HG03521 (cell line): Measurements from ENCODE around the gene RANBP10.

Experiments
- ATAC-seq: cut with Tn5 transposase; IDR thresholded peaks from one replicate; pipeline ENCODE4 v1.9.1; 2021; ENCODE audit warnings: mild to moderate bottlenecking, moderate library complexity; ENCODE audit not compliant: unreplicated experiment

The RANBP10 gene

DNA sequence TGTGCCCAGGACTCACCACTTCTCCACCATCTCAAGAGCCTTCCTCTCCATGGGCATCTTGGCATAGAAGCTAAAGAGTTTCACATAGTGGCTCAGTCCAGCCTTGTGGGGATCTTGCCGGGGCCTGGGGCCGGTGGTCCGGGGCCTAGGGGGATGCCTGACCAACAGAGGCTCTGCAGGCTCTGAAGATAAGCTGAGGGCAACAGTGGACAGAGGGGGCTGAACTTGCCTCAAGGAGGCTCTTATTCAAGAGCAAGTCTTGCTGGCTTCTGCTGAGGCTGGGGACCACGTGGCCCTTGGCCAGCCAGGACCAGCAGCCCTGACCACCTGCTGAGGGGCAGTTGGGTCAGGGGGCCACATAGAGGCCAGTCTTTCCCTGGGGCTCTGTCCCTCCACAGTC is 22.3 kb upstream of the RANBP10 start:
- no peak for ATAC-seq

DNA sequence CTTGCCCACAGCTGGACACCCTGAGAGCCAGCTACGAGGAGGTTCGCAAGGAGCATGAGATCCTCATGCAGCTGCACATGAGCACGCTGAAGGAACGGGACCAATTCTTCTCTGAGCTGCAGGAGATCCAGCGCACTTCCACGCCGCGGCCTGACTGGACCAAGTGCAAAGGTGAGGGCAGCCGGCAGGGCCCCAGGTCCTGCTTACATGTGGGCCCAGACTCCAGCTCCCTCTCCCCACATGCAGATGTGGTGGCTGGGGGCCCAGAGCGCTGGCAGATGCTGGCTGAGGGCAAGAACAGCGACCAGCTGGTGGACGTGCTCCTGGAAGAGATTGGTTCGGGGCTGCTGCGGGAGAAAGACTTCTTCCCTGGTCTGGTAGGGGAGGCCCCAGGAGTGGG is 19.5 kb upstream of the RANBP10 start:
- no peak for ATAC-seq

DNA sequence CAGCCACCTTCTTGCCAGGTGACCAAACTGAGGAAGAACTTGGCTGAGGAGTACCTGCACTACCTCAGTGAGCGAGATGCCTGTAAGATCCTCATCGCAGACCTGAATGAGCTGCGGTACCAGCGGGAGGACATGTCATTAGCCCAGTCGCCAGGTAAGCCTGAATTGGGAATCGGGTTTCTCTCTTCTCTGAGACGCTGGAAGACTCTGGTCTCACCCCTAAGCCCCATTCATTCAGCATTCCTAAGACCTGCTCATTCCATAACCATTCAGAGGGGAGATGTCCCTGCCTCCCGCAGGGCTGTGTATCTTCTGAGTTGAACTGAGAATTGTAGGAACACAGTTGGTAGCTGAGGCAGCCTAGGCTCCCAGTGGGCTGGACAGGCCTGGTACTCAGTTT is 18.8 kb upstream of the RANBP10 start:
- ATAC-seq = no peak

DNA sequence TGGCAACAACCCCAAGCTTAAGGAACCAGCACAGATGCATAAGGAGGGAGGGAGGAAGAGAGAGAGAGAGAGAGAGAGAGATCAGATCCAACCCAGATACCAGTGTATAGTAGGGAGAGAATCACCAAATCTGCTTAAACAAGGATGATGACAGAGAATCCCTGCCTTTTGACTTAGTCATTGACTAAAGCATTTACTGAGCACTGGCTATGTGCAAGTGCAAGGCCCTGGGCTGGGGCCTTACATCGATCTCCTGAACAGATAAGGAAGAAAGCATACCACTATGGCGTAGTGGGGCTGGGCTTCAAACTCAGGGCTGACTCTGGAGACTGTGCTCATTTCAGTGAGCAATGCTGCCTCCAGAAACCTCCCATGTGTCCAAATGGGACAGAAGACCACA is 16.2 kb upstream of the RANBP10 start:
- ATAC-seq = no peak

DNA sequence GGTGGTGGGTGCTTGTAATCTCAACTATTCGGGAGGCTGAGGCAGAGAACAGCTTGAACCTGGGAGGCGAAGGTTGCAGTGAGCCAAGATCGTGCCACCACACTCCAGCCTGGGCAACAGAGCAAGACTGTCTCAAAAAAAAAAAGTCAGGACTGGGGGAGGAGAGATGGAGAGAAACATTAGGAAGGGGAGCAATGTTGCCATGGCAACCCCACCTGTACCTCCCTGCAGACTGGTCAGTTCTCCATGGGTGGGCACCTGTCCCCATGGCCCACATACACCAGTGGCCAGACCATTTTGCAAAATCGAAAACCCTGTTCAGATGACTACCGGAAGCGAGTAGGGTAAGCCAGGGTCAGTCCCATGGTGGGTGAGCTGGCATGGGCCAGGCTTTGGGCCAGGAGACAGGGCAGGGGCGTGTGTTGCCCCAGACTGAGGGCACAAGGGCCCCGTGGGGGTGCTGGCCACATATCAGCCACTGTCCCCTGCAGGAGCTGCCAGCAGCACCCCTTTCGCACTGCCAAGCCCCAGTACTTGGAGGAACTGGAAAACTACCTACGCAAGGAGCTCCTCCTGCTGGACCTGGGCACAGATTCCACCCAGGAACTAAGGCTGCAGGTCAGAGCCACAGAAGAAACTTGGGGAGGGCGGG is 14.4 kb upstream of the RANBP10 start:
- ATAC-seq = no peak

DNA sequence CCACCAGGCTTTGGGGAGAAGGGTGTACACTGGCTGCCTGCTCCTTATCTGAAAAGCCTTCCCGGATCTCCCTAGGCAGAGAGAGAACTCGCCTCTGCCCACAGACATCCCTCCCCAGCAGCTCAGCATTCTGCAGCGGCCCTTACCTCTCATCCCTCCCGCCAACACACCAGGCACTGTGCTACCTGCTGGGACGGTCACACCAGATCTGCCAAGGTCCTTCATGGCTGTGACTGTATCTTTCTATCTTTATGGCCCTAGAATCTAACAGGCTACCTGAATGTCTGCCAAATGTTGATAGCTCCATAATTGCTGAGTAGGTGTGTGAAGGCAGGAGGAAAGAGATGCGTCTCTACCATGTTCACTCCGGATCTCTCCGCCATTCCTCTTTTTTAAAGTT is 8.2 kb upstream of the RANBP10 start:
- ATAC-seq = no peak

DNA sequence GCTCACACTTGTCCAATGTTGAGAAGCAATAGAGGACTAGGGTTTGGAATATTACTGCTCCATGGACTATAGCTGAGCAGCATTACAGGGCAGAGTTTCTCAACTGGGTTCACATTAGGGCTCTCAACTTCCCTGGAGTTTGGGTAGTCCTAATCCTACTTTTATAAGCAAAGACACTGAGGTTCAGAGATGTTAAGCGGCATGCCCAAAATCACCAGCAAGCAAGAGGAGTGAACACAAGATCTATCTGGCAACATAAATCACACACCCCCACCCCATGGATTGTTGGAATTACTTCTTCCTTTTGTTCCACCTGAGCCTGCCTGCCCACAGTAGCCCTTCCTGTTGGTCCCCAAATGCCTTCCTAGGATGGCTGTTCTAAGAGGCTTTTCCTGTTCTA is 5.5 kb upstream of the RANBP10 start:
- ATAC-seq = no peak

DNA sequence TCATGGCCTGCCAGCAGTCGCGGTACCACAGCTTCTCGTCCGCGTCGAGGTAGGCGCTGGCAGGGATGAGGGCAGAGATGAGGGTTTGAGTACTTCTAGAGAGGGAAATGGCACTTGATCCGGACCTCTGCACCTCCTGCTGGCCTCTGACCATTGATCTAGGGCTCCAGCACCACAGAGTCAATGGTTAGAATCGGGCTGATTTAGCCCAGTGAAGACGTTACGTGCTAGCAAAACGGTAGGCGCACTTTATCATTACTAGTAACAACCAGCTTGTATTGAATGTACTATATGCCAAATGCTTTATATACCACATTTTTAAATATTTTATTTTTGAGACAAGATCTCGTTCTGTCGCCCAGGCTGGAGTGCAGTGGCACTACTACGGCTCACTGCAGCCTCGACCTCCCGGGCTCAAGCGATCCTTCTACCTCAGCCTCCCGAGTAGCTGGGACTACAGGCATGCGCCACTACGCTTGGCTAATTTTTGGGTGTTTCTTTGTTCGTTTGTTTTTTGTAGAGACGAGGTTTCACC is 855 bp upstream of the RANBP10 start:
- ATAC-seq = no peak

DNA sequence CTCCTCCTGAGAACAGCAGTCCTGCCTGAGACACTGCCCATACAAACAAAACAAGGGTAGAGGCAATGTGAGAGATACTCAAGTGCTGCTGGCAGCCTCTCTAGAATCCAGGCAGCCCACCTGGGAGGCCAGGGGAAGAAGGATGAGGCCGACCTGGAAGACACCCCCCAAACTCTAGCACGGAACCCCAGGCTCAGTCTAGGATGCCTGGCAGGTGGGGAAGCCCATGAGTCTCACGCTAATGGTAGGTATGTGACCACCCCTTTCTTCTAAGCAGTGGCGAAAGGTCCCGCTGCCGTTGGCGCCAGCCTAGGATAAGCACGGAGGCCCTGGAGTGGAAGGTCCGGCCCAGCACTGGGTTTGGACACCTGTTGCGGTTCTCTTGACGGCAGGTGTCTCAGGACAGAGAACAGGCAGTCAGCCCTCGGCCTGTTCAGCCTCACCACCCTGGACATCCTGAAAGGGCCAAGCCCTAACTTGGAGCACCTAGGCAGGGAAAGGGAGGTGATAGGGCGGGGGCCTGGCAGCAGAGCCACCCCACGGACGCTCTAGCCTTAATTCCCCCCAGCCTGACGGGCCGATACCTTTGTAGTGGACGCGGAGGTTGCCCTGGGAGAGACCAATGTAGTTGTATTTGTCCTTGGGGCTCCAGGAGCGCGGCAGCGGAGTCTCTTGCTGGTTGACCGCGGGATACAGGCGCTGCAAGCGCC is 487 bp downstream of the RANBP10 start:
- ATAC-seq = no peak

DNA sequence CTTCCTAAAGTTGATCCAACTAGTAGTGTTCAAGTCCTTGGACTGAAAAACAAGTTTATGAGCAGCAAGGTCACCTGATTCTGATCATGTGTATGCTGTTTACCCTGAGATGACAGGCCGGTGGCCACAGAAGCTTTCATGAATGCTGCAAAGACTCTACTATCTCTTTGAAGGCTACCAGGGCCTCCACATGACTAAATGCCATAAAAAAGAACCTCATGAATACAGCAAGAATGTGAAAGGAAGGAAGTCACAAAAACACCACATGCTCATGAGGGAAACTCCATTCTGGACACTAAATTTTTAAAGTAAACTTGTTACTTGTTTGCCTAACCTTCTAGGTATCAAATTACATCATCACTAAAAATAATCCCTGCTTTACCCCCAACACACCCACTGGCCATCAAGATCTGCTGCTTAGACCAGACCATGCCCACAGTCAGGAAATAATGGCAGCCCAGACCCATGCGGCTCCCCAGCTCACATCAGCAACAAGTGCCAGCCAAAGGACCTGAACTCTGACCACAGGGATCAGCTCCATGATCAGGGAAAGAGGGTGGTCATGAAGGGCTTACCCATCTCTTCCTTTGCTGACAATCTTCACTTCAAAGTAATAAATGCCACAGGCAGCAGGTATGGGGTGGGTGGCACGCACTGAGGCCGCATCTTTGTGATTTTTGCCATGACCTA is 1.4 kb downstream of the RANBP10 start:
- ATAC-seq = no peak

DNA sequence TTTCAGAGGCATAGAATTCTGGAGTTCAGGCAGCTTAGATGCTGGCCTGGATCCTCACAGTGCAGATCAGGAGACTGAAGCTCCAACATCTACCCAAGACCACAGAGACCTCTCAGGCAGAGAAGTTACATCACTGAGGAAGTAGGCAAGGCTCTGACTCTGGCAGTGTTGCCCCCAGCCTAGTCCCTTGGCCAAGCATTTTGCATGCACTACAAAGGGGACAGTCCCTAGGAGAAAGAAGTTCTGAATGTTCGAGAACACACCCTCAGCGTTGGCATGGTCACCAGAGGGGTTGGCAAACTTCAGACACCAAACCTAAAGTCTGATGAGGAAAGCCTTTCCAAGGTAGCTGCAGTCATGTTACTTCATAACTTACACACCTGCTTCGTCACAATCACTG is 2.5 kb downstream of the RANBP10 start:
- ATAC-seq = no peak

DNA sequence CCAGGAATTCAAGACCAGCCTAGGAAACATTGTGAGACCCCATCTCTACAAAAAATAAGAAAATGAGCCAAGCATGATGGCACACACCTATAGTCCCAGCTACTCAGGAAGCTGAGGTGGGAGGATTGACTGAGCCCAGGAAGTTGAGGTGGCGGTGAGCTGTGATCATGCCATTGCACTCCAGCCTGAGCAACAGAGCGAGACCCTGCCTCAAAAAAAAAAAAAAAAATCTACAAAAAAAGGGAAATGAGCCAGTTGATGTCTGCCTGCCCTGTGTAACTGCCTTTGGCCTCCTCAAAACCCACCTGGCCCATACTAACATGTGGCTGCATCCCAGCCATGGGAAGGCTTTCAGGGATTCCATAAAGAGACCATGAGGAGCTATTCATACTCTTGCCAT is 4.5 kb downstream of the RANBP10 start:
- no peak for ATAC-seq

DNA sequence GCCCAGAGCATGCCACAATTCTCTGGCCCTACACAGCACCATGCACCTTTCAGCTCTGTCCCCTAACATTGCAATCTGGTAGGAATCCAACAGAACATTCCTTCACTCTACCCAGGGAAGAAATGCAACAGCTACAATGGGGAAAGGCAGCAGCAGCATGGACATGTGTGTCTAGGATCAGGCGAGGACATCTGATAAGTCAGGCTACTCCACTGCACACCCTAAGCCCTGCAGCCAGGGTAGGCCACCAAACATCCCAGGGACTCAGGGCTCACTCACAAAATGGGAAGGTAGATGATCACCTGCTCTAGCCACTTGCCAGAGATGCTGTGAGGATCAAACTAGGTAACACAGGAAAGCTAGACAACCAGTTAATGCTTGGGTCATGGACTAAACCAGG is 5.1 kb downstream of the RANBP10 start:
- ATAC-seq = no peak

DNA sequence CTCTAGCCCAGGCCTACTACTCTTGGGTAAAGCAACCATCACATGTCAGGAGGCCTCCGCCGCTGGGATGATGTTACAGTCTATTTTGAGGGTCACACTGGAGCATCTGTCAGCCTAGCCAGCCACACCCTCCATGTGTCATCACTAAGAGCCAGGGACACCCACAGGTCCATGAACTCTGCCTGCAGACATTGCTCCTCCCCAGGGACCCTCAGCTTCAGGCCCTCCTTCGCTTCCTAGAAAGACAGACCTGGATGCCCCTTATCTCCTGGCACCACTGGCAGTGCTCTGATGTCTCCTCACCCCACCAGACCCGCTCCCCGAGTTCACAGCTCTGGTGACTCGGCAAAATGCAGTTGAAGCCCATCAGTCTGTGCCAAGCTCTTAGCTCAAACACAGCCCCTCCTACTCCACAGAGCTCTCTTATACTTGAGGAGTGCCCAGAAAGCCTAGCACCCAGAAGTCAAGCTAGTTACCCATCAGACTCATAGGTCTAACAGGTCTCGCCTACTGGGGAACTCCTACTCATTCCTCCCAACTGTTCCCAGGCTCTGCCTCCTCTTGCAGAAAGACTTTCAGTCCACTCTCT is 5.9 kb downstream of the RANBP10 start:
- no peak for ATAC-seq

DNA sequence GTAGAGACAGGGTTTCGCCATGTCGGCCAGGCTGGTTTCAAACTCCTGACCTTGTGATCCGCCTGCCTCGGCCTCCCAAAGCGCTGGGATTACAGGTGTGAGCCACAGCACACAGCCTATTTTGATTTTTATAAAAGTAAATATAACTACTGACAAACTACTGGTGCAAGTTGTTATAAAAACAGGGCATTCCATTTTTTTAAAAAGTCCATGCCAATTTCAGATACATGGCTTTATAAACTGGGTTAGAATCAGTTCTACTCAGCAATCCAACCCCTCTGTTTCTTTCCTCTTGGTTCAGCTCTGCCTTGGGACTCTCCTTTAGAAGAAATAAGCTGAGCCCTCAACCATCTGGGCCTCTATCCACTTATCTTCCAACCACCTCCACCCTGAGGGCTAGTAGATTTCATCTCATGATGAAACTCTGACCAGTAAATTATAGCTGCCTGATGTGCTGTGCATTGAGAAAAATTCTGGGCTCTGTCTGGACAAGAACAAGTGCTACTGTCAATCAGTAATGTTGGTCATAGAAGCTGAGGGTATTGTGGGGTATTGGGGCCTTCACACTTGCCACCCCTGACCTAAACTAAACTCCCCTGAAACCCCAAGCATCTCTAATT is 10.2 kb downstream of the RANBP10 start:
- ATAC-seq = no peak

DNA sequence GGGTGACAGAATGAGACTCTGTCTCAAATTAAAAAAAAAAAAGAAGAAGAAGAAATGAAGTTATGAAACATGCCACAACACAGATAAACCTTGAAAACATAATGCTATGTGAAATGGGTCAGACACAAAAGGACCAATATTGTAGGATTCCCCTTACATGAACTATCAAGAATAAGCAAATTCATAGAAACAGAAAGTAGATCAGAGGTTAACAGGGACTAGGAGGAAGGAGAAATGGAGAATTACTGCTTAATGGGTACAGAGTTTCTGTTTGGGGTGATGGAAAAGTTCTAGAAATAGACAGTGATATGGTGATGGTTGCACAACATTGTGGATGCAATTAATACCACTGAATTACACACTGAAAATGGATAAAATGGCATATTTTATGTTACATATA is 16.3 kb downstream of the RANBP10 start:
- no peak for ATAC-seq

DNA sequence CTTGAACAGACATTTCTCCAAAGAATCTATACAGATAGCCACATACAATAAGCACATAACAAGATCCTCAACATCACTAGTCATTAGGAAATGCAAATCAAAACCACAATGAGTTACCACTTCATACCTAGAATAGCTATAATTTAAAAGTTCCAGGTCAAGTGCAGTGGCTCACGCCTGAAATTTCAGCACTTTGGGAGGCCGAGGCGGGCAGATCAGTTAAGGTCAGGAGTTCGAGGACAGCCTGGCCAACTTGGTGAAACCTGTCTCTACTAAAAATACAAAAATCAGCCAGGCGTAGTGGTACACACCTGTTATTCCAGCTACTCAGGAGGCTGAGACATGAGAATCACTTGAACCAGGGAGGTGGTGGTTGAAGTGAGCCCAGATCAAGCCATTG is 19.9 kb downstream of the RANBP10 start:
- no peak for ATAC-seq

DNA sequence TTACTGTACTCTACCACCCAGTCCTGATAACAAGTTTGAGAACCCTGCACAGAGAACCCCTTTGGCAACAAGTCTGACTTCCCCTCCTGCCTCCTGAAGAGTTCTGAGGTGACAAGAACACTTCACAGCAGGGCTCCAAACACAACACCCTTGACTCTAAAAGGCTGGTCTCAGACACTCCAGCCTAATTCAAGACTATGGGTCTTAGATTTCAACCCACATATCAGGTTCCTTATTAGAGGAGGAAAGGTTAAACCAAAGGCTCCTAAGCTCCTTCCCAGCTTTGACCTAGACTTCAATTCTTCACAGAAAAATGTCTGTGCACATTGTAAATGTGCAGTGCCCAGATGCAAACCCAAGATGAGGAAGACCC is 23.0 kb downstream of the RANBP10 start:
- no peak for ATAC-seq

DNA sequence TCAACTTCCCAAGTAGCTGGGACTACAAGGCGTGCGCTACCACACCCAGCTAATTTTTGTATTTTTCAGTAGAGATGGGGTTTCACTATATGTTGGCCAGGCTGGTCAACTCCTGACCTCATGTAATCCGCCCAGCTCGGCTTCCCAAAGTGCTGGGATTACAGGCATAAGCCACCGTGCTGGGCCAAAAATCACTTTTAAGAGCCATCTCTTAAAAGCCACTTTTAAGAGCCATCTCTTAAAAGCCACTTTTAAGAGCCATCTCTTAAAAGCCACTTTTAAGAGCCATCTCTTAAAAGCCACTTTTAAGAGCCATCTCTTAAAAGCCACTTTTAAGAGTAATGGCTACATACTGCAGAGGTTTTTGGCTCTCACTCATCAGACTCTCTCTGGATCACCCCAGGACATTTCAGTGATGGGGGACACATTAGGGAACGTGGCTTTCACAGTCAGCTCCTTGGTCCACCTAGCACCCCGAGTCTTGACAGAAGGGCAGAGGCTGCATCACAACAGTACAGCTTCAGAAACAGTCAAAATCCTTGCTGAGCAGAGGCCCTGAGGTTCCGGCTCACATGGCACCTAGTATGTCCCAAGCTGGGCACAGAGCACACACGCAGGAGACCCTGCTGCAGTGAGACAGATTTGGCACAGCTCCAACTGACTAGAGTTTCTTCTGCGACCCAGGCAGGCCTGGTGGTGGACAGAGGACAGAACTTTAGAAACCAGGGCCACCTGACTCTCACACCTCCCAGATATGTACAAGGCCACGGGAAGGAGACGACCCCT is 23.6 kb downstream of the RANBP10 start:
- no peak for ATAC-seq

DNA sequence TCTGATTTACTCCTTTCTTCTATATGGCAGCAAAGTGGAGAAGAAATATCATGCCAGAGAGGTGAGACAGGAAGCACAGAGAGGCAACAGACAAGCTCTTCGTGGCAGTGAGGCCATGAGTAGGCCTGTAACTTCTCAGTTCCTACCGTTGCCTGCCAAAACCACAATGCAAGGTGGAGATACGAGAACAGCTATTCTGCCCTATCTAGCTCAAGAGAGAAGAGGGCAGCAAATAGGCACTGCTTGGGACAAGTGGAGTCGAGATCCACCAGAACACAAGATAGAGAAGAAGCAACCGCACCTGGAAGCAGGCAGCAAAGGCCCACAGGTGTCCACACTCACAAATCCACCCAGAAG is 24.8 kb downstream of the RANBP10 start:
- ATAC-seq = no peak
